SIG-M5 treated with dmso at 0.1 percent for 504 hours (cell line): ENCODE measurements around the gene KIF26B.

Experiments
- DNase-seq: peaks from one replicate; lab custom pipeline; 2025; ENCODE audit not compliant: unreplicated experiment; lab: John Stamatoyannopoulos, UW

KIF26B gene

DNA sequence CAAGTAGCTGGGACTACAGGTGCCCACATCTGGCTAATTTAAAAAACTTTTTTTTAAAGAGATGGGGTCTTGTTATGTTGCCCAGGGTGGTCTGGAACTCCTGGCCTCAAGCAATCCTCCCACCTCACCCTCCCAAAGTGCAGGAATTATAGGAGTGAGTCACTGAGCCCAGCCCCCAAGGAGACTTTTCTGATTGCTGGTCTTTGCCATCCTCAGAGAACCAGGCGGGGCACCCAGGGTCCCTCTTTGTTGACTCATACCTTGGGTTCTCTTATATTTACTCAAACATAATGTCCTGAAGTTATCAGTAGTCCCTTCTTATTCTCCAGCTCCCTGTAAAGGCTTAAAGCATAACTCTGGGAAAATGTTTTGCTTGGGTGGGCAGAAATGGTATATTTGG lies 51.1 kb downstream of the KIF26B start:
- DNase-seq = no peak

DNA sequence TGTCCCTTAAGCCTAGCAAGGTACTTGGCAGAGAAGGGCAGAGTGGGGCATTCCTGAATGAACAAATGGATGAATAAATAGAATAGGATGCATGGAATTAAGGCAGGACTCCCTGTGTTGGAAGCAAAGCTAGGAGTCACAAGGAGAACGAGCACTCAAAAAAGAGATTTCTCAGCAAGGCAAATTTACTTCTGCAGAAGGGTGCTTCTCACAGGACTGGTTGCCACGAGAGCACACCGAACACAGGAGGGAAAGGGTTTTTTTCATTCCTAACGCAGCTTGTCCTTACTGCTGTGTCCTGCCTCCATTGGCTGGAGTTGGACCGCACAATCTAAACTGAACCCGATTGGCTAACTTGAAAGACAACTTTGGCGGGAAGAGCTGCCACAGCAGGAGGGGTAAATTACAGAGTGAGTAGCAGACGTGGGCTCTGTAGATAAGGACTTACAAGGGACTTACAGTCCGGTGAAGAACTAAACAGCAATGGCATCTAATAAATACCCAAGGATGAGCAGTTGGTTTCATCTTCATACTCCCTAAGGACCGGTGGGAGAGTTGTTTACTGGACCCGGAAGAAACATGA lies 52.4 kb downstream of the KIF26B start:
- no peak for DNase-seq

DNA sequence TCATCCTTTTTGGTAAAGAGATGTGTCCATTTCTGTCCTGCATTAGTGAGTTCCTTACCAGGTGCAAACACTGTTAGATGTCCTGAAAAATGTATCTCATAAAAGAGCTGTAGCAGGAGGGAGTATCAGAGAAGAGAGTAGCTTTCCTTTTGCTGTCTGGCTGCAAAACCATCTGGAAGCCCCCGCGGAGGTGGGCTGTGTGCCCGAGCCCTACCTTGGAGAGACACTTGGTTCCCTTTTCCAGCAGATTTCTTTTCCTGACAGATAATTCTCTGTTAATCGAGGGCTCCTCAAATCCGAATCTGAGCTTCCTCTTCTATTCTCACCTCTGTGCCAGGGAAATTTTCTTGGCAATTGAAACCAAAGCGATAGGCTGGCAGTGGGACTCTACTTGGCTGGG lies 53.0 kb downstream of the KIF26B start:
- no peak for DNase-seq

DNA sequence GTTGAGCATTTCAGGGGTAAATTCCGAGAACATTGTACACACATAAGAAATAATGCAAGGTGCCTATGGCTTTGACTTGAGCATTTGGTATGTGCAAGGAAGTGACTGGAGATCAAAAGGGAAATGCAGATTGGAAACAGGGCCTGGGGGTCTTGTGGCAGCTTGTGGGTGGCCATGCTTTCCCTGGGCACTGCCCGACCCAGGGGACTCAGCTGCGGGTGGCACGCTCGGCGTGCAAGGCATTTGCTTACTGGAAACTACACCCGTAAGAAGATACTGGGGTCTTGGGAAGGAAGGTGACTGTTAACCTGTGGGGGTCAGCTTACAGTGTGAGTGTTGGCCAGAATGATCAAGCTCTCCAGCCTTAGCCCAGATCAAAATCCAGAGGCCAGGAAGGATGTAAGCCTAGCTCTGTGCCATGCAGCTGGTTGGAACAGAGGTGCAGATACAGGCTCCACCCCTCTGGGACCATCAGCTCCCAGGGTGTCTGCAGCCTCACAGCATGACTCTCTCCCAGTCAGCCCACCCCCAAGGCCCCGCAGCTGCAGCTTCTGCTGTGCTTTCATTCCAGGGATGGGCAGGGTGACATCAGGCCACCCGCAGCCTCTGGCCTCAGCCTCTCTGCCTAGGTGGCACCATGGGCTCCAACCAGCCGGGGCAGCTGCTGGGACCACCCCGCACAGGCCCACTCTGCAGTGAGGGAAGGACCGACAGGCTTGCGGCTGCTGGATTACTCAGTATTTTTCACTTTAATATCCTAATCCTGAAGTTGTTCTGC lies 55.1 kb downstream of the KIF26B start:
- no peak for DNase-seq

DNA sequence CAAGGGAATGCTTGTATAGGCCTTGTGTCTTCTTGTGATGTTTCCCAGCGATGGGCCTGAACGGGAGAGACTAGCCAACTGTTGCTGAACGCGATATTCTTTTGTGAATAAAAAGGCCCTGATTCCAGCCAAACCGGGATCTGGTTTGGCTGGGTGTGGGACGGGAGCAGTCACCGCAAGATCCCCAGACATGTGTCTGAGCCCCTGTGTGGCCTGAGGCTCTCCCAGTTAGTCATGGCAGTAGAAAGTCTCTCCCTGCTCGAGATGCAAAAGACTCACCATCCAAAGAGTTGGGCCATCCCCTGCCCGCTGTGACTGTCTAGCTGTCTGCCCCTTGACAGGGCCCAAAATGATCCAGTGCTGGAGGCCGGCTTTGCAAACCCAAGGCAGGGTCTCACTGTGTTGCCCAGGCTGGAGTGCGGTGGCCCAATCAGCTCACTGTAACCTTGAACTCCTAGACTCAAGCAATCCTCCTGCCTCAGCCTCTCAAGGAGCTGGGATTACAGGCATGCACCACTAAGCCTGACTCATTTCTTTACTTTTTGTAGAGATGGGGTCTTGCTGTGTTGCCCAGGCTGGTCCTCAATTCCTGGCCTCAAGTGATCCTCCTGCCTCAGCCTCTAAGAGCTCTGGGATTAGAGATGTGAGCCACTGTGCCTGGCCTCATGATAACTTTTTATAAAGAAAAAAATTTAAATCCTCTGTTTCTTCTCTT lies 56.4 kb downstream of the KIF26B start:
- no peak for DNase-seq

DNA sequence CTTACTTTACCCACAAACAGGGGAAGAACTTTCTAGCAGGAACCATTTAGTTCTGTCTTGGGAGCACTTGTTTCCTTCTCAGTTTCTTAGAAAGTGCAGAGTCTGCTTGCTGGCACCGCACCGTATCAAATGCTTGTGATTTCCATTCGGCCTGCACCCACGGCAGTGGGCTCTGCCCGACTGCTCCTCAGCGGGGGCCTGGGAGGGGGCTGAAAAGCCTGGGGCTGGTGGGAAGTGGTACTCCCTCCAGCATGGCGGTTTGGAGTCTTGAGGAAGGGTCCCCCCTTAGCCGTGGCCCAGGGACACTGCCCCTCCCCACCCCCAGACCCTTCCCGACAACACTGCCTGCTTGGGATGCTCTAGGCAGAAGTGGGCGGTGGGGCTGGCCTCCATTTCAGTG lies 57.0 kb downstream of the KIF26B start:
- no peak for DNase-seq

DNA sequence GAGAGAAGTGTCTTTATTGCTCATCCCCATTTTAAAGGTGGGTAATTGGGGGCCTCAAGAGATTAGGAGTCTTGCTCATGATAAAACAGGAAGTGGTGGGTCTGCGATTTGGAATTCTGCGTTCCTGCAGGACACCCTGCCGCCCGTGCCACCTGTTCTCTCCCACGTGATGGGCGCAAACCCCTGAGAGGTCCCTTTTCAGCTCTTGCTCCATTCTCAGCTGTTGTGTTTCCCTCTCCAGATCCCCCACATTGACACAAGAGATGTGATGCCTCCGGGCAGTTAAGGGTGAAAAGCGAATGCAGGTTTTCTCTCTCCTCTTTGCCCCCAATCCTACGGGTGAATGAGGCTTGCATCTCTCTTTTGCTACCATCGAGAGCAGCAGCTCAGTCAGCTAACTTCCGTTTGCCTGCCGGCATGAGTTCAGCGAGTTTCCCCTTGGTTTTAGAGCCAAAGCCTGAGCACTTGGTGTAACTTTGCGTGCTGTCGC lies 57.5 kb downstream of the KIF26B start:
- no peak for DNase-seq

DNA sequence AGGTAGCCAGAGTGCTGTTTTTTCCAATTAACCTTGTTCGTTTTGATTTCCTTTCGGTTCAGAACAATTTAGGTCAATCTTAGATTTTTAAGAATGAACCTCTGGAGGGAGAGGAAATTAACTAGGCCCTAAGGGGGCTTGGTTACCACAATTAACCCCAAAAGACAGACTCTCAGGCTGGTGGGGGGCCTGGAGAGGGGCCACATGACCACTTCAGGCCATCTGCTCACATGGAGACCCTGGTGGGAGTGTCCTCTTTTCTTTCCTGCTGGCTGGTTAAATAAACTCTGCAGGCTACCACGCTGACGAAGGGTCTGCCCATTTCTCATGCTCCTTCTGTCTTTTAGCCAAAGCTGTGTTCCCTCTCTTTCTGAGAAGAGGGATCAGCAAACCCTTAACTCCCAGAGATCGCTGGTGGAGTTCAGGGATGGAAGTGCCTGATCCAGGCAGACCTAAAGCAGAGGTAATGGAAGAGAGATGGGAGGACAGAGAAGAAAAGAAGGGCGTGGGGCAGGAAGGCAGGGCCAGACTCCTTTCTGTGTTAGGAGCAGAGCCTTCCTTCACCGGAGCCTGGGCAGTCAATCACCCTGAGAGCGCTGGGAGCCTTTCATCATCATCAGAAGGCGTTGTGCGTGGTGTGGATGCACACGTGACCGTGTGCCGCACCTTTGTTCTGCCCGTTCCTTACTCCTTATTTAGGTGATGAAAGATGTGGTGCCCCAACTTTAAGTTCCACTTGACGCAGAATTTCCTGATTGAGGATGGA lies 58.5 kb downstream of the KIF26B start:
- no peak for DNase-seq

DNA sequence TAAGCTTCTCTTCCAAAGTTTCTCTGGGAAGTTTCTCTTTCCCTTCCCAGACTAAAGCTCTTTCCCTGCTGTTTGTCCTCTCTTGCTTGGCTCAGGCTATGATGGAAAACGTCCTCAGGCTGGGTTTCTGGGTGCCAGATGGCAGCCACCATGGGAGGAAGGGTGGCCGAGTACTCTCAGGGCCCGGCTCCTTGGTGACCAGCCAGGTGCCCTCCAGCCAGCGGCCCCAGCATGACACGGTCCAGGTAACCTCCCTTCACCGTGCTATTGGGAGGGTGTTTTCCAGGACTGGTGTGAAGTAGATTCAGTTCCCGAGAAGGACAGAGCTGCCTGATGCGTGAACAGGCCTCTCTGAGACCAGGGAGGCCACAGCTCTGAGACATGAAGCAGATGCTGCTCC lies 60.3 kb downstream of the KIF26B start:
- no peak for DNase-seq

DNA sequence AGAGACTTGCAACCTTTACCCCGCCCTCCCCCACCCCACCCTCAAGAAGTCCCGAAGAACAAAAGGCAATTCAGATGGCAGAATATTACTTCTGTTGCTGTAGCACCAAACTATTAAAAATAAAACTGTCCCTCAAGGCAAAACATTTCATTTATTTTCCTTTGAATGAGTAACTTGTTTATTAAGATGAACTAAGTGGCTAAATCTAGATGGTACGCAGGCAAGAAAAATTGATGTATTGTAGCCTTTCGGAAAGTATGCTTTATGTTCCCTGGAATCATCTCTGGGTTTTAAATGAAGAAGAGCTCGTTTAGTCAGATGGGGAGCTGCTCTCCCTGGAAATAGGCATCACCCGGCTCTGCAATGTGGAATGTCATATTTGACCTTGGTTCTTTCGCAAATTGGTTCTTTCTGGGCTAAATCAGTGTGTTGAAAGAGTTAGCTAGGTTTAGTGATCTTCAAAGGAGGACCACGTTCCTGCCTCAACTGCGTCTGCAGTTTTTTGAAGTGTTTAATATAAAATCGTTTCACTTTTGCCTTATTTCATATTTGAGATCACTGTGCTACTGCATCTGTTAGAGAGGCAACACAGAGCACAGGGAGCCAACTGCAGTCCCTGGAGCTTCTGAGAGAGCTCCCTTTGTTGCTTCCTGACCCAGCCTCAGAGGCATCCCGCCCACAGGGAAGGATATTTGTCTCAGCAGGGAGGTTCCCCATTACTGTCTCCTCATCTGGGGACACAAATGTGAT lies 61.8 kb downstream of the KIF26B start:
- DNase-seq = no peak

DNA sequence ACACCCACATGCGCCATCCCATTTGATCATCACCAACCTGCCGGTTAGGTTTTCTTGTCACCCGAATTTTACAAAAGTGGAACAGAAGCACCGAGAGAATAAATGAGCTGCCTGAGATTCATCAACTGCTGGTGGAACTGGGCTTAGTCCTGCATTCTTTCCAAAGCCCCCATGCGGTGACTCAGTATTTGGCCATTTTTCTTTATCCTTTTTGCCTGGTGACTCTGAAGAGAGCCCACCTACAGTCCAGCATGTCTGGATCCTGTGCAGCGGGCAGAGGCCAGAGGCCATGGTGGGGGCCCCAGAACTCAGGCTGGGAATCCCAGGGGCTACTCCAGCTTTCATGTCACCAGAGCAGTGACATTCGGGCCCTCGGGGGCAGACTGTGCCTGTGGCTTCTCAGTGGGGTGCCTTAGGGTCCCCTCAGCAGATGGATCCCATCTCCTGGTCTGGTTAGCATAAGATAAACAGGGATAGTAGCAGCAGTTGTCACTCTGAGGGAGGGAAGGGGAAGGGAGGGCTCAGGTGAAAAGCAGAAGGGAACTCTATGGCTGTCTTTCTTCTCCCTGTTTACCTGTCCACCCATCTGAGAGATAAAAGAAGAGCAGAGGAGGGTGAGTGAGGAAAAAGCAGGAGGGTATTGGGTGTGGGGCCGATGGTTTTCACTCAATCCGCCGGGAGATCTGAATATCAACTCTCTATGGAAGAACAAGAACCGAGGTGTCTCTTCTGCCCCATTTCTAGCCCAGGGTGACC lies 63.2 kb downstream of the KIF26B start:
- DNase-seq = no peak

DNA sequence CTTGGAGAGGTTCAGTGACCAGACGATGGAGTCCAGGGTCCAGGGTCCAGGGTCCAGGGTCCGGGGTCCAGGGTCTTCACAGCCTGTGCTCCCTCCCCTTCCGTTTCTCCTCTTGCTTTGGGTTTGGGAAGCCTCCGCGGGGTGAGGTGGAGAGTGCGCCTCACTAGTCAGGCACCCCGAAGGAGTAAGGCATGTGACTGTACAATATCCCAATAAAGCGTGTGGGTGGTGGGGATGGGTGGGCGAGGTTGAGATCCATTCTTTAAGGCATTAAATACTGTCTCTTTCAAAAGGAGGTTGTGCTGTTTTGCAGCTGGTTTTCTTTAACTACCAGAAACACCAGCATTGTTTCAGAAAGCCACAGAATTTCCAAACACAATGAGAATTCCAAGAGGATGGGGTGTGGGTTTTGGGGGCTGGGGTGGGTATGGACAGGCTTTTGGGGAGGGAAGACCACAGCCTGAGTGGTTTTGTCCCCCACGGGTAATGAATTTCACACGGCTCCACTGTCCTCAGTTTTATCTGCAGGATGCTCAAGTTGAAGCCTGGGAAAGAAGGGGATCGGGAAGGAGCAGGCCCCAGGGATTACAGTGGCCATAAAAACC lies 65.7 kb downstream of the KIF26B start:
- DNase-seq = no peak

DNA sequence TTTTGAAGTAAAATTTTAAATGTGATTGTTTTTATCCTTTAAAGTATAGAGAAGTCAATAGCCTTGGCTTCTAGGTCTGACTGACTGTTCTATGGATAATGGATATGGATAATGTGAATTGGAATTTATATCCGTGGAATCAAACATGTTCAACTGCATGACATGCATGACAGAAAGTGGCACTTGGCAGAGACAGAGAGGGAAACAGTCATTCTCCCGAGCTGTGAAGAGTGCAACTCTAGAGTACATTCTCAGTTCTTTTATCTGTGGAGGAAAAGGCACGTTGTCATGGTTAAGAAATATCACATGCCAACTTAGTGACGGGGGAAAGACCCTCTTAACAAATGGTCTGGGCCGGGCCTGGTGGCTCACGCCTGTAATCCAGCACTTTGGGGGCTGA lies 67.0 kb downstream of the KIF26B start:
- no peak for DNase-seq

DNA sequence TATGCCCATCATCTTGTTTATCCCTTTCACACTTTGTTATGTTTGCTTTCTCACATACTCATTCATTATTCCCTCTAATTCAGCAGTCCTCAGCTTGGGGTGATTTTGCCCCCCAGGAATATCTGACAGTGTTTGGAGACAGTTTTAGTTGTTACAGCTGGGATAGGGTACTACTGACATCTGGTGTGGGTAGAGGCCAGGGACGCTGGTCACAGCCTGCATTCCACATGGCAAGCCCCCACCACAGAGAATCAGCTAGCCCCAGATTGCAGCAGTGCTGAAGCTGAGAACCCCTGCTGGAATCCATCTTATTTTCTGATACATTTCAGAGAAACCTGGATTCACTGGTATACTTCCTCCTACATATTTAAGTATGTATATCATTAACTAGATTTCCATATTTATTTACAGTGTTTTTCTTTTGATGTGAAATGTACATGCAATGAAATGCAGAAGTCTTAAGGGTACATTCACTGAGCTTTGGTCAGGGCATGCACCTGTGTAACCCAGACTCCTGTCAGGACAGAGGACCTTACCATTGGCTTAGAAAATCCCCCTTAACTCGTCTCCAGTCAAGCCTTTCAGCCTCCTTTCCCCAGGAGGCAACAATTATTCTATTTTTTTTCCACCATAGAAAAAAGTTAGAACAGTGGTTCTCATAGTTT lies 68.3 kb downstream of the KIF26B start:
- no peak for DNase-seq

DNA sequence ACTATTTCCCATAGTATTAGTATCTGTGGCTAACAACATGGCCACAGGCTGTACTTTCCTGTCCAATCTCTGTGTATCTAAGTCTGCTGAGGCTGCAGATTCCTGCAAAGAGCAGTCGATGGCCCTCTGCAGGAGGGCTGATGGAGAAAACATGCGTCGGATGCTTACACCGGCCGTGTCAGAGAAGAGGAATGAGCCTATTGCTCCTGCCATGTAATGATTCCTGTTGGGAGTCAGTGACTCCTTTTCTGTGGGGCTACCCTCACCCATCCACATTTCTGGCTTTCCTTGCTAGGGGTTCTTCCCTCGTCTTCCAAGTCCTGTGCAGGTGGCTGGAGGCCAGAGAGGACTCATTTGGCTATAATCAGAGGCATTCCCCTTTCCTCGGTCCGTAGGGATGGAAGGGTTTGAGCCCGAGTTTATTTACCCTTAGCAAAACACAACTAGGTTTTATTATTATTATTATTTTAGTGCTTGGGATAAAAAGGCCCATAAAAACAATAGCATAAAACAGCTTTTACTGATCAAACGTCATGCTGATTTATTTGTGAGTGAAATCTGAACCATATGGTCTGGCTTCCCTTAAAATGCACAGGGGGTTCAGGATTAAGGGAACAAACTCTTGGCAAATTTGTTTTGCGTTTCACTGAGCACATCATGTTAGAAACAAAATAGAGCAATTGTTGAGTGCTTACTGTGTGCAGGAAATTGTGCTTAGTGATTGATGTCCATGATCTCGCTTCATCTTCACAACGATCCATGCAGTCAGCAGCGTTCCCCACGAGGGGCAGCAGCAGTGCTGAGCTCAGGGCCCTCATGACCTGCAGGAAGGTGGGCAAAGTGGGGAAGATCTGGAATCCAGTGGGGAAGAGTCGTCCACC lies 70.8 kb downstream of the KIF26B start:
- DNase-seq = no peak

DNA sequence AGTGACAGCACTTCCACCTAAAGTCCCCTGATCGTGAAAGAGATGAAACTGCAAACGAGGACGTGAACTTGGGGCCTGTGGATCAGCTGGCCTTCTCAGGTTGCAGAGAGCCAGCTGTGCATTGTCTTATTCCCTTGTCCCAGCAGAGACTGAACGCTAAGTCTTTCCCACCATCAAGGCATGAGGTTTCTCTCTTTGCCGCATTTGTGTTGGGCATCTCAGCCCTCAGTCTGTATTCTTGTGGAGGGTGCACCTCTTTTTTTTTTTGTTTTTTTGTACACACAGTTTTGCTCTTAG lies 71.4 kb downstream of the KIF26B start:
- no peak for DNase-seq

DNA sequence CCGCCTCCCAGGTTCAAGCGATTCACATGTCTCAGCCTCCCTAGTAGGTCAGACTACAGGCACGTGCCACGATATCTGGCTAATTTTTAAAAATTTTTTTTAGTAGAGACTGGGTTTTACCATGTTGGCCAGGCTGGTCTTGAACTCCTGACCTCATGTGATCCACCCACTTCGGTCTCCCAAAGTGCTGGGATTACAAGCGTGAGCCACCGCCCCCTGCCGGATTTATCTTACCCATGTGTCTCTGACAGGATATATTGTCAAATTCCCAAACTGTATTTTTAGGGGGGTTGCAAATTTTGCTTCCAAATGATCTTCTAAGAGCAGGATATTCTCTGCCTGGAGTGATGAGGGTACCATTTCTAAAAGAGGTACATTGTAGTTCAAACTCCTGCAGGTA lies 74.3 kb downstream of the KIF26B start:
- no peak for DNase-seq

DNA sequence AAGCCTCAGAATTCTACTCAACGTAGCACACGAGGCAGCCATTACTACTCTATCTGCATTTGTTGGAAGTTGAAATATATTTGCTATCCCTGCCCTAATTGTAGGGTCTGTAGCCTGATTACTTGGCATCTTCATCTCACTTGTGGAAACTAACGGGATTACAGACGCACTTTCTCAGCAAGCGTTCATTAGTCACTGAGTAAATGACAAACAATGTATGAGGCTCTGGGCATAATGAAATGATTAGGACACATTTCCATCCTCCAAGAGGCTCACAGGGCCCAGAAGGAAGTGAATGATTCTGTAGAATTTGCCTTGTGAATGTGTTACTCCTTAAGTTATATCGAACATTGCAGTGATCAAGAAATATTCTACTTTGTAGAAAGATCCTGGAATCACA lies 78.1 kb downstream of the KIF26B start:
- no peak for DNase-seq
